ENCODE data around the gene SHMT2.
A peak's percentile ranks its signal among the peaks of the same experiment; 100 is the strongest.

SHMT2 gene

GRCh38 chr12:57199191-57199590, 30.3 kb upstream of the SHMT2 start:
- DNase-seq = no peak

- no peak for DNase-seq
These were observed 29.0 kb upstream of the SHMT2 start for GRCh38 chr12:57200497-57200896.

GRCh38 chr12:57201219-57201618, 28.3 kb upstream of the SHMT2 start:
- no peak for DNase-seq

GRCh38 chr12:57201631-57202030, 27.9 kb upstream of the SHMT2 start:
- no peak for DNase-seq

- no peak for DNase-seq
These were observed 27.2 kb upstream of the SHMT2 start for GRCh38 chr12:57202321-57202720.

GRCh38 chr12:57203201-57203600, 26.3 kb upstream of the SHMT2 start:
- DNase-seq = no peak

- no peak for DNase-seq
These were observed 25.7 kb upstream of the SHMT2 start for GRCh38 chr12:57203791-57204190.

- DNase-seq = no peak
These were observed 25.1 kb upstream of the SHMT2 start for GRCh38 chr12:57204454-57204853.

GRCh38 chr12:57205186-57205585, 24.3 kb upstream of the SHMT2 start:
- no peak for DNase-seq

GRCh38 chr12:57205931-57206330, 23.6 kb upstream of the SHMT2 start:
- DNase-seq = no peak

- DNase-seq = no peak
These were observed 21.5 kb upstream of the SHMT2 start for GRCh38 chr12:57207731-57208630.

- DNase-seq = no peak
These were observed 20.8 kb upstream of the SHMT2 start for GRCh38 chr12:57208631-57209282.

- no peak for DNase-seq
These were observed 19.6 kb upstream of the SHMT2 start for GRCh38 chr12:57209916-57210315.

- no peak for DNase-seq
These were observed 19.1 kb upstream of the SHMT2 start for GRCh38 chr12:57210461-57210860.

GRCh38 chr12:57210926-57211692, 18.4 kb upstream of the SHMT2 start:
- DNase-seq = peak; percentile 62

GRCh38 chr12:57211791-57212700, 17.5 kb upstream of the SHMT2 start:
- no peak for DNase-seq

GRCh38 chr12:57212701-57213057, 16.8 kb upstream of the SHMT2 start:
- DNase-seq = no peak

GRCh38 chr12:57213058-57213715, 16.3 kb upstream of the SHMT2 start:
- peak; percentile 90 for DNase-seq

GRCh38 chr12:57213763-57214397, 15.6 kb upstream of the SHMT2 start:
- DNase-seq = no peak

GRCh38 chr12:57214398-57214781, 15.1 kb upstream of the SHMT2 start:
- peak; percentile 84 for DNase-seq

- DNase-seq = no peak
These were observed 14.4 kb upstream of the SHMT2 start for GRCh38 chr12:57215065-57215464.

GRCh38 chr12:57215668-57216013, 13.9 kb upstream of the SHMT2 start:
- DNase-seq = peak; percentile 51
